ENCODE results near the gene TOMT. TPM values are rescaled to one million over a fixed set of nuclear protein-coding genes. Genes with fewer than 3 reads are reported as not detected.
"Not testable (repeated sequence)": the region's sequence is repeated elsewhere in the genome, so short reads cannot be mapped to it uniquely, and the experiment has no call there.

Gene TOMT
- total RNA-seq, 1 donor from 2014 or later: not detected

- DNase-seq: no peak
Measured at GRCh38 chr11:72129381-72129780, 23.7 kb downstream of the TOMT start.

GRCh38 chr11:72132646-72133045, 26.9 kb downstream of the TOMT start:
- intact Hi-C loops (cut with DNase I): no loop called here
- H3K4me3 ChIP-seq: no peak overlapping the region
- H3K4me1 ChIP-seq: no peaks in the 10 kb centered on the region
- no peaks in the 10 kb centered on the region for H3K9me3 ChIP-seq
- TF ChIP-seq CTCF (IDR thresholded peaks at IDR 0.05): no peak
- H3K36me3 ChIP-seq: no peaks in the 10 kb centered on the region
- peaks cover 4% of the 10 kb centered on the region for H3K27me3 ChIP-seq
- no peak overlapping the region for H3K27ac ChIP-seq
- DNase-seq: no peak
- no peak for ATAC-seq

More at GRCh38 chr11:72129381-72129780, 23.7 kb downstream of the TOMT start:
- H3K36me3 ChIP-seq: no peaks in the 10 kb centered on the region
- no peaks in the 10 kb centered on the region for H3K4me1 ChIP-seq
- H3K4me3 ChIP-seq: no peak overlapping the region
- intact Hi-C loops (cut with DNase I): no loop called here
- no peak for ATAC-seq
- no peaks in the 10 kb centered on the region for H3K9me3 ChIP-seq
- peaks cover 4% of the 10 kb centered on the region for H3K27me3 ChIP-seq
- no peak overlapping the region for H3K27ac ChIP-seq
- no peak for TF ChIP-seq CTCF (IDR thresholded peaks at IDR 0.05)

GRCh38 chr11:72135473-72135872, 29.7 kb downstream of the TOMT start, which contains the start of gene FOLR3:
TSS of gene FOLR3 (plus strand) at chr11:72135725. CDS start at chr11:72135953, 228 bp downstream.
- H3K4me3 ChIP-seq; intact Hi-C loops (cut with DNase I); H3K4me1 ChIP-seq; H3K36me3 ChIP-seq; H3K9me3 ChIP-seq; H3K27me3 ChIP-seq; H3K27ac ChIP-seq; DNase-seq: not testable (repeated sequence)
- peak; percentile 81 for ATAC-seq

GRCh38 chr11:72135891-72136683, 30.4 kb downstream of the TOMT start:
- no peak for DNase-seq

GRCh38 chr11:72136684-72137262, 31.0 kb downstream of the TOMT start:
- peak; percentile 17 for ATAC-seq
- no peak overlapping the region for H3K27ac ChIP-seq

More at GRCh38 chr11:72135891-72136683, 30.4 kb downstream of the TOMT start:
- H3K36me3 ChIP-seq: no peaks in the 10 kb centered on the region
- intact Hi-C loops (cut with DNase I): no loop called here
- TF ChIP-seq CTCF (IDR thresholded peaks at IDR 0.05): no peak
- no peaks in the 10 kb centered on the region for H3K9me3 ChIP-seq
- H3K27ac ChIP-seq: no peak overlapping the region
- H3K4me3 ChIP-seq: no peak overlapping the region
- no peaks in the 10 kb centered on the region for H3K4me1 ChIP-seq
- ATAC-seq: no peak
- H3K27me3 ChIP-seq: peaks cover 4% of the 10 kb centered on the region

More at GRCh38 chr11:72136684-72137262, 31.0 kb downstream of the TOMT start:
- TF ChIP-seq CTCF (IDR thresholded peaks at IDR 0.05): no peak
- H3K9me3 ChIP-seq: no peaks in the 10 kb centered on the region
- intact Hi-C loops (cut with DNase I): no loop called here
- no peaks in the 10 kb centered on the region for H3K36me3 ChIP-seq
- peaks cover 4% of the 10 kb centered on the region for H3K27me3 ChIP-seq
- DNase-seq: no peak
- H3K4me1 ChIP-seq: no peaks in the 10 kb centered on the region
- no peak overlapping the region for H3K4me3 ChIP-seq
